Measurements from ENCODE around the gene POLDIP2. TPM values are rescaled to one million over a fixed set of nuclear protein-coding genes. Genes with fewer than 3 reads are reported as not detected.

The POLDIP2 gene
- total and polyA plus RNA-seq, 2 of the 13 experiments (the other 11 are each of a cell fraction or from before 2014, with no cell fraction given), result 85.9 to 114 TPM

GRCh38 chr17:28318759-28319597, 38.3 kb downstream of the POLDIP2 start, which contains the start of gene TMEM97 (continued):
- TF ChIP-seq DBP (CRISPR knock-in tag; IDR thresholded peaks at IDR 0.05; ENCODE audit: not compliant biosample characterization), result peak; percentile 35
- no peak for TF ChIP-seq NFIB (CRISPR knock-in tag; IDR thresholded peaks at IDR 0.05; ENCODE audit: borderline replicate concordance)
- TF ChIP-seq ZBTB3 (CRISPR knock-in tag; IDR thresholded peaks at IDR 0.05; ENCODE audit: borderline replicate concordance, low read depth), result no peak
- peak; percentile 53; the same call in 1 of the 2 replicates for TF ChIP-seq ZNF746 (CRISPR knock-in tag; IDR thresholded peaks at IDR 0.05)
- no peak for TF ChIP-seq HNRNPK (IDR thresholded peaks at IDR 0.05; ENCODE audit: low read depth, low read length, poor library complexity, severe bottlenecking)
- peak; percentile 27; the same call in 1 of the 2 replicates for TF ChIP-seq BHLHE40 (IDR thresholded peaks at IDR 0.05; ENCODE audit: low read length)
- TF ChIP-seq ZNF629 (CRISPR knock-in tag; conservative IDR thresholded peaks at IDR 0.05), result no peak; the same call in 1 of the 2 replicates
- no peak for TF ChIP-seq ZNF672 (CRISPR knock-in tag; IDR thresholded peaks at IDR 0.05)
- TF ChIP-seq HOXA3 (CRISPR knock-in tag; IDR thresholded peaks at IDR 0.05), result peak; percentile 82
- TF ChIP-seq FOSL1 (CRISPR knock-in tag; IDR thresholded peaks at IDR 0.05; ENCODE audit: borderline replicate concordance), result no peak
- peak; percentile 88 for TF ChIP-seq CREM (IDR thresholded peaks at IDR 0.05)
- no peak for TF ChIP-seq CREM (CRISPR knock-in tag; IDR thresholded peaks at IDR 0.05)
- TF ChIP-seq ZSCAN12 (CRISPR knock-in tag; IDR thresholded peaks at IDR 0.05), result peak; percentile 55; the same call in 1 of the 2 replicates
- peak; percentile 83 for TF ChIP-seq ZNF543 (CRISPR knock-in tag; IDR thresholded peaks at IDR 0.05)
- TF ChIP-seq CSRNP1 (CRISPR knock-in tag; IDR thresholded peaks at IDR 0.05), result peak; percentile 91; the same call in 1 of the 2 replicates
- TF ChIP-seq DNMT1 (CRISPR knock-in tag; IDR thresholded peaks at IDR 0.05), result no peak; the same call in 1 of the 2 replicates
- TF ChIP-seq ZNF333 (CRISPR knock-in tag; IDR thresholded peaks at IDR 0.05; ENCODE audit: borderline replicate concordance), result no peak
- 0 out of 2 replicates have a peak, but pooled peaks have one; percentile 22 for TF ChIP-seq RFXANK (CRISPR knock-in tag; IDR thresholded peaks at IDR 0.05)
- peak; percentile 84 for TF ChIP-seq ZNF564 (CRISPR knock-in tag; IDR thresholded peaks at IDR 0.05)
- no peak for TF ChIP-seq ZNF724P (CRISPR knock-in tag; IDR thresholded peaks at IDR 0.05; ENCODE audit: borderline replicate concordance)
- no peak for TF ChIP-seq ZKSCAN8 (CRISPR knock-in tag; IDR thresholded peaks at IDR 0.05; ENCODE audit: borderline replicate concordance)
- TF ChIP-seq ARHGAP35 (CRISPR knock-in tag; IDR thresholded peaks at IDR 0.05; ENCODE audit: borderline replicate concordance), result 0 out of 2 replicates have a peak, but pooled peaks have one; percentile 48
- TF ChIP-seq SOX6 (IDR thresholded peaks at IDR 0.05), result no peak
- peak; percentile 19; the same call in 1 of the 2 replicates for TF ChIP-seq SOX6 (CRISPR knock-in tag; IDR thresholded peaks at IDR 0.05)
- no peak for TF ChIP-seq MAFF (IDR thresholded peaks at IDR 0.05; ENCODE audit: low read depth, low read length)
- TF ChIP-seq RAD51 (IDR thresholded peaks at IDR 0.05; ENCODE audit: borderline replicate concordance), result no peak
- TF ChIP-seq ZNF18 (CRISPR knock-in tag; IDR thresholded peaks at IDR 0.05; ENCODE audit: insufficient replicate concordance), result peak; percentile 81
- TF ChIP-seq ATAD3A (CRISPR knock-in tag; IDR thresholded peaks at IDR 0.05), result no peak
